Gastrocnemius medialis (tissue), 4 donors: ENCODE measurements around the gene RCAN1. TPM values are rescaled to one million over a fixed set of nuclear protein-coding genes. Genes with fewer than 3 reads are reported as not detected.

Source experiments
- ATAC-seq, 2 donors: fragments of 150-250 bp; one replicate each; pipeline ENCODE4 v1.9.1; 2016
- DNase-seq, 2 donors: peaks; one replicate each; pipeline ENCODE4 v3.0.0-alpha.2; 2019
- H3K27ac ChIP-seq, 4 donors: fragments of 200-600 bp; sonication (generic); 1 replicate in 1 of 4; 2 replicates in 3 of 4; pipeline ENCODE4 v1.5.1; 2016 to 2018; ENCODE audit warnings: mild to moderate bottlenecking in 2 of 4, moderate library complexity in 1 of 4
- H3K27me3 ChIP-seq, 3 donors: fragments of 200-600 bp; sonication (generic) in 2 of 3; 1 replicate in 1 of 3; 2 replicates in 2 of 3; pipeline versions ENCODE4 v1.5.1 to v1.6.0; 2016 to 2019; ENCODE audit warnings: mild to moderate bottlenecking in 1 of 3, moderate library complexity in 1 of 3
- H3K36me3 ChIP-seq, 2 donors: fragments of 200-600 bp; sonication (generic) in 1 of 2; one replicate each; pipeline ENCODE4 v1.5.1; 2017 to 2018
- H3K4me1 ChIP-seq, 2 donors: fragments of 200-600 bp; sonication (generic) in 1 of 2; one replicate each; pipeline ENCODE4 v1.5.1; 2016 to 2017; ENCODE audit warnings: mild to moderate bottlenecking in 2 of 2
- H3K4me3 ChIP-seq, 4 donors: fragments of 200-600 bp; sonication (generic) in 3 of 4; 1 replicate in 1 of 4; 2 replicates in 3 of 4; pipeline ENCODE4 v1.5.1; 2016 to 2019; ENCODE audit warnings: mild to moderate bottlenecking in 2 of 4
- H3K9me3 ChIP-seq, 3 donors: fragments of 200-600 bp; sonication (generic) in 2 of 3; 1 replicate in 1 of 3; 2 replicates in 2 of 3; pipeline ENCODE4 v1.5.1; 2016 to 2019
- CTCF ChIP-seq, 5 experiments: fragments of 450-650 bp in 3 of 5; fragments of 200-600 bp in 2 of 5; sonication (generic) in 2 of 5; IDR thresholded peaks in 4 of 5; conservative IDR thresholded peaks in 1 of 5; 1 replicate in 4 of 5; 2 replicates in 1 of 5; pipeline ENCODE4 v1.5.1; 2016 to 2019; ENCODE audit warnings: antibody characterized with exemption in 5 of 5, mild to moderate bottlenecking in 3 of 5, moderate library complexity in 3 of 5
- POLR2A ChIP-seq, 2 donors: fragments of 450-650 bp; IDR thresholded peaks; one replicate each; pipeline ENCODE4 v1.6.1; 2017; ENCODE audit warnings: antibody characterized with exemption in 2 of 2, mild to moderate bottlenecking in 2 of 2, moderate library complexity in 2 of 2
- in situ Hi-C, 4 donors: fragments of 200-750 bp; cut with MboI; loops; one replicate each; pipeline versions ENCODE4 v1.15.0 to v1.8.0; 2017; ENCODE audit warnings: low sequenced_read_pairs in 4 of 4
- intact Hi-C: fragments of 100-400 bp; cut with DNase I; formaldehyde crosslinking; loops from one replicate; pipeline ENCODE4 v1.15.1; 2023; ENCODE audit warnings: low total_unique reads
- total RNA-seq, 4 donors: library from RNA; depleted of rRNA; stranded (reverse); fragments of >200 nt; gene quantifications; one replicate each; pipeline versions ENCODE4 v1.1.0 to v1.2.3, GENCODE V29; 2016

The RCAN1 gene
- total RNA-seq, 4 donors from 2014 or later = 21.7 to 37.9 (median 33.2) TPM

GRCh38 chr21:34535886-34536285, 79.0 kb downstream of the RCAN1 start:
- DNase-seq = no peak
- in situ Hi-C loops = no loop called here

DNA sequence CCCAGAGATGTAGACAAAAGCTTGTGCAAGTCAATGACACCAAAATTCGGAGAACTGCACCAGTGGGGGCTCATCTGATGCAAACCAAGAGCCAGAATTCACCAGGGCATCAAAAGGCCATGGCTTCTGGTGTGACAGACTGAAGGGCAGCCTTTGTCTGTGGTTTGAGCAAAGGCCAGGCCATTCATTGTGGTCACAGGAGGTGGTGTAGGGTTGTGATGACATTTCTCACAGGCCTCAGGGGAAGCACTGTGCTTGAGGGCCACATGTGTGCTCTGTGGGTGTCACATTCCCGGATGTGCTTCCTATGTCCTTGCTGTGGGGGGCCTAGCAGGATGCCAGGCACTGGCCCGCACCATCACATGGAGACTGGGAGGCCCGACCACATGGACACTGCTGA, 80.4 kb downstream of the RCAN1 start:
- no peak overlapping the region for H3K27ac ChIP-seq

More at GRCh38 chr21:34535886-34536285, 79.0 kb downstream of the RCAN1 start:
- intact Hi-C loops = no loop called here
- no peaks in the 10 kb centered on the region for H3K36me3 ChIP-seq
- no peaks in the 10 kb centered on the region for H3K4me1 ChIP-seq
- TF ChIP-seq POLR2A (IDR thresholded peaks at IDR 0.05) (no peak), CTCF (IDR thresholded peaks at IDR 0.05 in 4 of 5, conservative IDR thresholded peaks at IDR 0.05 in 1 of 5) (no peak)
- no peaks in the 10 kb centered on the region for H3K27me3 ChIP-seq
- no peak for ATAC-seq
- no peak overlapping the region for H3K4me3 ChIP-seq
- H3K27ac ChIP-seq = no peak overlapping the region
- no peaks in the 10 kb centered on the region for H3K9me3 ChIP-seq

DNA sequence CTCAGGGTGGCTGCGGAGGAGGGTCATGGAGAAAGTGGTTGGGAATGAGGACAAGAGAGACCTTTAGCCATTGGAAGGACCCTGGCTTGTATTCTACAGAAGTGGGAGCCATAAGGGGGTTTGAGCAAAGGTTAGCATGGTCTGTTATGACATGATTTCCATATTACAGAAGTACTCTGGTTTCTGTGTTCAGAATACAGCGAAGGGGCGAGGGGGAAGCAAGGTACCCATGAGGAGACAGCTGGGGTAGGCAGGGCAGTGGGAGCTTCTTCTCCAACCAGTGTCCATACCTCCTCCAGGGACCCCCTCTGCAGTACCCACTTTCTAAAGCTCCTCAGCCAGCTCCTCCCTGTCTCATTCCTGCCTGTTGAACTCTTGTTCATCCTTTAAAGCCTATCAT, 81.0 kb downstream of the RCAN1 start:
- no peak for TF ChIP-seq CTCF (IDR thresholded peaks at IDR 0.05 in 4 of 5, conservative IDR thresholded peaks at IDR 0.05 in 1 of 5)
- no peak for TF ChIP-seq POLR2A (IDR thresholded peaks at IDR 0.05)
- no peak for ATAC-seq
- Histone ChIP-seq H3K27ac (no peak overlapping the region), H3K4me1 (no peaks in the 10 kb centered on the region), H3K4me3 (no peak overlapping the region), H3K27me3 (no peaks in the 10 kb centered on the region), H3K9me3 (no peaks in the 10 kb centered on the region), H3K36me3 (no peaks in the 10 kb centered on the region)
- intact Hi-C loops = no loop called here
- in situ Hi-C loops = no loop called here
- DNase-seq = no peak

More for the DNA sequence above, 80.4 kb downstream of the RCAN1 start:
- DNase-seq = no peak
- Histone ChIP-seq H3K4me3 (no peak overlapping the region), H3K9me3 (no peaks in the 10 kb centered on the region), H3K36me3 (no peaks in the 10 kb centered on the region), H3K4me1 (no peaks in the 10 kb centered on the region), H3K27me3 (no peaks in the 10 kb centered on the region)
- TF ChIP-seq POLR2A (IDR thresholded peaks at IDR 0.05) (no peak), CTCF (IDR thresholded peaks at IDR 0.05 in 4 of 5, conservative IDR thresholded peaks at IDR 0.05 in 1 of 5) (no peak)
- in situ Hi-C loops = no loop called here
- no peak for ATAC-seq
- intact Hi-C loops = no loop called here

DNA sequence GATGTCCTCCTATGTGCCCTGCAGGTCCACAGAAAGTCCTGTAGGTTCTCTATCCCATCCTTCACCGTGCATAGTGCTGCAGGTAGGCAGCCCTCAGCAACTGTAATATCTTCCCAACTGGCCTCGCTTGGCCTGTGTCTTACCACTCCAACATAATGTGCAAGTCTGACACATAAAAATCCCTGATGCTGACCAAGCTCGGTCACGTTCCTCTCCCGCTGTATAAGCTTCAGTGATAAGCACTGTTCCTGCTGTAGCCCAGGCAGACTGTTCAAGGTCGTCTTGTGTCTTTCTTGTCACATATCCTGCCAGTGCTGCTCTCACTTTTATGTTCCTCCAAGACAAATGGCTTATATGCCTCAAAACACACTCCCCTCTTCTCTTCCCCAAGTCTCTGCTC, 83.5 kb downstream of the RCAN1 start:
- in situ Hi-C loops = no loop called here
- no peak for DNase-seq
- Histone ChIP-seq H3K9me3 (no peaks in the 10 kb centered on the region), H3K4me1 (peaks cover 11 to 15% of the 10 kb centered on the region in 2 donors), H3K36me3 (no peaks in the 10 kb centered on the region), H3K27ac (no peak overlapping the region), H3K4me3 (no peak overlapping the region), H3K27me3 (no peaks in the 10 kb centered on the region)
- ATAC-seq = no peak
- intact Hi-C loops = no loop called here
- no peak for TF ChIP-seq POLR2A (IDR thresholded peaks at IDR 0.05)
- TF ChIP-seq CTCF (IDR thresholded peaks at IDR 0.05 in 4 of 5, conservative IDR thresholded peaks at IDR 0.05 in 1 of 5) = no peak

GRCh38 chr21:34530261-34530660, 84.7 kb downstream of the RCAN1 start:
- H3K9me3 ChIP-seq = no peaks in the 10 kb centered on the region
- intact Hi-C loops (no loop called here), in situ Hi-C loops (no loop called here)
- no peak for TF ChIP-seq POLR2A (IDR thresholded peaks at IDR 0.05)
- TF ChIP-seq CTCF (IDR thresholded peaks at IDR 0.05 in 4 of 5, conservative IDR thresholded peaks at IDR 0.05 in 1 of 5) = no peak
- H3K36me3 ChIP-seq = no peaks in the 10 kb centered on the region
- DNase-seq = no peak
- H3K4me3 ChIP-seq = no peak overlapping the region
- peaks cover 21 to 25% of the 10 kb centered on the region in 2 donors for H3K4me1 ChIP-seq
- H3K27me3 ChIP-seq = no peaks in the 10 kb centered on the region
- H3K27ac ChIP-seq = no peak overlapping the region
- ATAC-seq = no peak
